OCI-LY7 (cell line): Measurements from ENCODE around the gene ARHGEF26.

Experiments used
- EZH2phosphoT487 ChIP-seq: fragments of 200-600 bp; sonication (generic); IDR thresholded peaks from 2 replicates; pipeline ENCODE4 v1.6.1; 2018; ENCODE audit warnings: low read depth, borderline replicate concordance, mild to moderate bottlenecking, mixed run types, antibody characterized with exemption, low read length, moderate library complexity, mixed read lengths
- TF ChIP-seq, protein P1 (sequence below): fragments of 200-600 bp; sonication (generic); conservative IDR thresholded peaks from 2 replicates; pipeline ENCODE4 v1.5.1; 2014; ENCODE audit warnings: mild to moderate bottlenecking, antibody characterized with exemption, low read length, moderate library complexity, mixed read lengths

DNA sequence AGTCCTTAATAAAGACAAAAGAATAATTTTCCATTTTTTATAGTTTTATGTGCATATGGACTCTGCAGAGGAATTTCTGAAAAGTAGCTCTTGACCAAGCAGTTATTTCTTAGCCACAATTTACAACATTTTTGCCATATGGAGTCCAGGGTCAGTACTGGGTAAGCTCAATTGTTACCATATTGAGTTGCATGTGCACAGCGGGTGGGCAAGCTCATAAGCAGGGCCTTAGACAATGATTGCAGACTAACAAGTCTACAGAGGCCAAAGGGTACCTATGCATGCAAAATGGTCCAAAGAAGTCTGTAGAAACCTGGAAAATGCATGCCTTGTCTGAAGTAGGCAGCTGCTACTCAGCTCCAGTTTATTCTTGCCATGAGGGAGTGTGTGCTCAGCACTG lies 19.0 kb upstream of the ARHGEF26 start:
- TF ChIP-seq EZH2phosphoT487 = no peak
- TF ChIP-seq, protein P1, sequence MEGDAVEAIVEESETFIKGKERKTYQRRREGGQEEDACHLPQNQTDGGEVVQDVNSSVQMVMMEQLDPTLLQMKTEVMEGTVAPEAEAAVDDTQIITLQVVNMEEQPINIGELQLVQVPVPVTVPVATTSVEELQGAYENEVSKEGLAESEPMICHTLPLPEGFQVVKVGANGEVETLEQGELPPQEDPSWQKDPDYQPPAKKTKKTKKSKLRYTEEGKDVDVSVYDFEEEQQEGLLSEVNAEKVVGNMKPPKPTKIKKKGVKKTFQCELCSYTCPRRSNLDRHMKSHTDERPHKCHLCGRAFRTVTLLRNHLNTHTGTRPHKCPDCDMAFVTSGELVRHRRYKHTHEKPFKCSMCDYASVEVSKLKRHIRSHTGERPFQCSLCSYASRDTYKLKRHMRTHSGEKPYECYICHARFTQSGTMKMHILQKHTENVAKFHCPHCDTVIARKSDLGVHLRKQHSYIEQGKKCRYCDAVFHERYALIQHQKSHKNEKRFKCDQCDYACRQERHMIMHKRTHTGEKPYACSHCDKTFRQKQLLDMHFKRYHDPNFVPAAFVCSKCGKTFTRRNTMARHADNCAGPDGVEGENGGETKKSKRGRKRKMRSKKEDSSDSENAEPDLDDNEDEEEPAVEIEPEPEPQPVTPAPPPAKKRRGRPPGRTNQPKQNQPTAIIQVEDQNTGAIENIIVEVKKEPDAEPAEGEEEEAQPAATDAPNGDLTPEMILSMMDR = no peak
